IMR-90 (cell line): ENCODE data around the gene ADAM12. TPM values are rescaled to one million over a fixed set of nuclear protein-coding genes. Genes with fewer than 3 reads are reported as not detected.

ENCODE experiments used
- ATAC-seq: fragments of 200-7000 bp; cut with Tn5 transposase; 2 replicates; pipeline ENCODE4 v1.9.1; 2020; ENCODE audit warnings: low read depth, mild to moderate bottlenecking, moderate library complexity
- BruUV-seq: library from RNA; stranded (reverse); fragments of 400-500 nt; replicated peaks from 2 replicates; lab custom pipeline; 2021; lab: Mats Ljungman, UMichigan
- CTCF ChIA-PET: fragments of 300-600 bp; formaldehyde crosslinking; extraction: SDS; loops from one replicate; lab custom pipeline; 2021; ENCODE audit warnings: antibody characterized with exemption; lab: Yijun Ruan, JAX
- POLR2A ChIA-PET: fragments of 300-600 bp; sonication (Branson Sonifier 250); formaldehyde crosslinking; loops from one replicate; lab custom pipeline; 2022; ENCODE audit warnings: antibody characterized with exemption; ENCODE audit not compliant: unreplicated experiment; lab: Charles Lee
- DNase-seq: peaks from one replicate; pipeline ENCODE4 v3.0.0; 2013
- H2AFZ ChIP-seq: replicated peaks from 2 replicates; pipeline ENCODE3; 2013; ENCODE audit warnings: low read length, mild to moderate bottlenecking; ENCODE audit not compliant: poor library complexity
- H2AK5ac ChIP-seq: 2 replicates; pipeline ENCODE4 v1.6.1; 2013; ENCODE audit warnings: low read depth, low read length, inconsistent platforms
- H2AK9ac ChIP-seq: replicated peaks from 2 replicates; pipeline ENCODE3; 2013; ENCODE audit warnings: mild to moderate bottlenecking, low read depth, low read length, moderate library complexity; ENCODE audit not compliant: poor library complexity
- H2BK120ac ChIP-seq: 2 replicates; pipeline ENCODE4 v1.6.1; 2013; ENCODE audit warnings: low read depth, low read length, inconsistent platforms
- H2BK15ac ChIP-seq: 3 replicates; pipeline ENCODE4 v1.6.1; 2013; ENCODE audit warnings: low read depth, low read length, inconsistent platforms
- H2BK20ac ChIP-seq: 2 replicates; pipeline ENCODE4 v1.6.1; 2013; ENCODE audit warnings: low read depth, mild to moderate bottlenecking, inconsistent platforms, low read length, moderate library complexity
- H2BK5ac ChIP-seq: 2 replicates; pipeline ENCODE4 v1.6.1; 2013; ENCODE audit warnings: mild to moderate bottlenecking, low read depth, low read length, inconsistent platforms; ENCODE audit not compliant: poor library complexity, severe bottlenecking
- H3K14ac ChIP-seq: replicated peaks from 2 replicates; pipeline ENCODE4 v1.6.1; 2013; ENCODE audit warnings: low read depth, low read length, inconsistent platforms
- H3K18ac ChIP-seq: 2 replicates; pipeline ENCODE4 v1.6.1; 2013; ENCODE audit warnings: low read depth, low read length, control low read depth
- H3K23ac ChIP-seq: 2 replicates; pipeline ENCODE4 v1.6.1; 2013; ENCODE audit warnings: low read depth, low read length, inconsistent platforms
- H3K27ac ChIP-seq: 2 replicates; pipeline ENCODE4 v1.5.1; 2013; ENCODE audit warnings: mild to moderate bottlenecking, control low read depth, low read length; ENCODE audit not compliant: insufficient read depth
- H3K27me3 ChIP-seq: 2 replicates; pipeline ENCODE4 v1.6.1; 2013; ENCODE audit warnings: low read length; ENCODE audit not compliant: control insufficient read depth, insufficient read depth
- H3K36me3 ChIP-seq: 2 replicates; pipeline ENCODE4 v1.6.1; 2013; ENCODE audit warnings: low read length, mixed read lengths; ENCODE audit not compliant: control insufficient read depth, insufficient read depth
- H3K4ac ChIP-seq: 2 replicates; pipeline ENCODE4 v1.6.1; 2013; ENCODE audit warnings: low read depth, low read length, inconsistent platforms
- H3K4me1 ChIP-seq: 2 replicates; pipeline ENCODE4 v1.6.1; 2013; ENCODE audit warnings: low read length, mixed read lengths; ENCODE audit not compliant: control insufficient read depth, insufficient read depth
- H3K4me2 ChIP-seq: 2 replicates; pipeline ENCODE4 v1.6.1; 2013; ENCODE audit warnings: low read depth, mild to moderate bottlenecking, control low read depth, low read length, moderate library complexity
- H3K4me3 ChIP-seq: 2 replicates; pipeline ENCODE4 v1.5.1; 2013; ENCODE audit warnings: low read depth, mild to moderate bottlenecking, control low read depth, low read length, moderate library complexity; ENCODE audit not compliant: insufficient read depth
- H3K56ac ChIP-seq: 2 replicates; pipeline ENCODE4 v1.6.1; 2013; ENCODE audit warnings: low read length, inconsistent platforms; ENCODE audit not compliant: insufficient read depth; ENCODE audit errors: extremely low read depth
- H3K79me1 ChIP-seq, 2 experiments: 2 replicates each; pipeline ENCODE4 v1.6.1; 2013; ENCODE audit warnings: low read length in 2 of 2, inconsistent platforms in 1 of 2, low read depth in 1 of 2
- H3K9ac ChIP-seq: 2 replicates; pipeline ENCODE4 v1.6.1; 2013; ENCODE audit warnings: low read depth, low read length, control low read depth
- H3K9me1 ChIP-seq: 2 replicates; pipeline ENCODE4 v1.6.1; 2013; ENCODE audit warnings: low read length, inconsistent platforms; ENCODE audit not compliant: insufficient read depth
- H3K9me3 ChIP-seq: 2 replicates; pipeline ENCODE4 v1.6.1; 2013; ENCODE audit warnings: low read length; ENCODE audit not compliant: control insufficient read depth, insufficient read depth
- H4K20me1 ChIP-seq: 2 replicates; pipeline ENCODE4 v1.6.1; 2013; ENCODE audit warnings: low read length, inconsistent platforms; ENCODE audit not compliant: insufficient read depth
- H4K5ac ChIP-seq: 2 replicates; pipeline ENCODE4 v1.6.1; 2013; ENCODE audit warnings: mild to moderate bottlenecking, low read depth, low read length, control low read depth
- H4K8ac ChIP-seq, 2 experiments: 2 replicates each; pipeline ENCODE4 v1.6.1; 2013; ENCODE audit warnings: low read depth in 2 of 2, low read length in 2 of 2, control low read depth in 1 of 2, inconsistent platforms in 1 of 2
- H4K91ac ChIP-seq: 2 replicates; pipeline ENCODE4 v1.6.1; 2013; ENCODE audit warnings: low read depth, low read length, inconsistent platforms; ENCODE audit not compliant: insufficient read depth
- CEBPB ChIP-seq: IDR thresholded peaks from 2 replicates; pipeline ENCODE4 v1.6.1; 2012; ENCODE audit warnings: low read depth, low read length, improper control_type of control experiment
- CHD1 ChIP-seq: IDR thresholded peaks from 2 replicates; pipeline ENCODE4 v1.6.1; 2012; ENCODE audit warnings: low read depth, low read length, improper control_type of control experiment
- FOS ChIP-seq: fragments of 150-350 bp; IDR thresholded peaks from 2 replicates; pipeline ENCODE4 v1.6.1; 2016; ENCODE audit warnings: low read depth, low read length
- MAZ ChIP-seq: IDR thresholded peaks from 2 replicates; pipeline ENCODE4 v1.6.1; 2012; ENCODE audit warnings: low read depth, mild to moderate bottlenecking, low read length, improper control_type of control experiment, moderate library complexity, borderline replicate concordance
- MXI1 ChIP-seq: IDR thresholded peaks from 2 replicates; pipeline ENCODE4 v1.6.1; 2012; ENCODE audit warnings: low read depth, mild to moderate bottlenecking, low read length, moderate library complexity, borderline replicate concordance
- RCOR1 ChIP-seq: IDR thresholded peaks from 2 replicates; pipeline ENCODE4 v1.6.1; 2012; ENCODE audit warnings: mild to moderate bottlenecking, low read length, improper control_type of control experiment; ENCODE audit not compliant: insufficient replicate concordance
- RFX5 ChIP-seq: IDR thresholded peaks from 2 replicates; pipeline ENCODE4 v1.8.0; 2012; ENCODE audit warnings: low read depth, mild to moderate bottlenecking, low read length, moderate library complexity
- SMC3 ChIP-seq: fragments of 150-350 bp; IDR thresholded peaks from 2 replicates; pipeline ENCODE4 v1.6.1; 2016; ENCODE audit warnings: low read depth, mild to moderate bottlenecking, antibody characterized with exemption, low read length, moderate library complexity
- WGBS, 2 experiments: methylation state at CpG; one replicate each; pipeline versions ENCODE4 v1.1.5 to v1.1.7; 2013; ENCODE audit warnings: missing lambda C conversion rate in 2 of 2; ENCODE audit not compliant: insufficient read length in 1 of 2; ENCODE audit errors: extremely low coverage in 2 of 2; 5-methylcytosine and 5-hydroxymethylcytosine counted together
- dilution Hi-C: fragments of 300-500 bp; cut with HindIII; formaldehyde crosslinking; loops from one replicate; pipeline ENCODE4 v1.14.3; 2018; ENCODE audit warnings: low sequenced_read_pairs; ENCODE audit not compliant: unreplicated experiment
- in situ Hi-C: fragments of 300-500 bp; cut with MboI; formaldehyde crosslinking; loops from 3 replicates; pipeline ENCODE4 v1.14.3; 2019; ENCODE audit warnings: low sequenced_read_pairs, inconsistent platforms, mixed read lengths
- intact Hi-C: fragments of 100-400 bp; cut with micrococcal nuclease; formaldehyde crosslinking; loops from 2 replicates; pipeline ENCODE4 v1.10.0; 2022
- polyA plus RNA-seq, 3 experiments: library from polyadenylated mRNA; depleted of rRNA; stranded (reverse); fragments of >200 nt; gene quantifications; 2 replicates each; pipeline ENCODE4 v1.2.3, GENCODE V29; 2012; ENCODE audit warnings: low replicate concordance in 1 of 3
- total RNA-seq: library from RNA; depleted of rRNA; stranded (reverse); fragments of >200 nt; gene quantifications from 2 replicates; pipeline ENCODE4 v1.2.3, GENCODE V29; 2012
- TF ChIP-seq, protein P1 (sequence below): conservative IDR thresholded peaks from 2 replicates; pipeline ENCODE4 v1.5.1; 2012; ENCODE audit warnings: mild to moderate bottlenecking, low read depth, low read length, improper control_type of control experiment
- TF ChIP-seq, protein P2 (sequence below): fragments of 150-350 bp; IDR thresholded peaks from 2 replicates; pipeline ENCODE4 v1.6.1; 2017; ENCODE audit warnings: mild to moderate bottlenecking, antibody characterized with exemption, low read length, low read depth

The ADAM12 gene
- total and polyA plus RNA-seq, 2 of the 4 experiments (the other 2 are of a cell fraction): 9.6 to 10.2 TPM

DNA sequence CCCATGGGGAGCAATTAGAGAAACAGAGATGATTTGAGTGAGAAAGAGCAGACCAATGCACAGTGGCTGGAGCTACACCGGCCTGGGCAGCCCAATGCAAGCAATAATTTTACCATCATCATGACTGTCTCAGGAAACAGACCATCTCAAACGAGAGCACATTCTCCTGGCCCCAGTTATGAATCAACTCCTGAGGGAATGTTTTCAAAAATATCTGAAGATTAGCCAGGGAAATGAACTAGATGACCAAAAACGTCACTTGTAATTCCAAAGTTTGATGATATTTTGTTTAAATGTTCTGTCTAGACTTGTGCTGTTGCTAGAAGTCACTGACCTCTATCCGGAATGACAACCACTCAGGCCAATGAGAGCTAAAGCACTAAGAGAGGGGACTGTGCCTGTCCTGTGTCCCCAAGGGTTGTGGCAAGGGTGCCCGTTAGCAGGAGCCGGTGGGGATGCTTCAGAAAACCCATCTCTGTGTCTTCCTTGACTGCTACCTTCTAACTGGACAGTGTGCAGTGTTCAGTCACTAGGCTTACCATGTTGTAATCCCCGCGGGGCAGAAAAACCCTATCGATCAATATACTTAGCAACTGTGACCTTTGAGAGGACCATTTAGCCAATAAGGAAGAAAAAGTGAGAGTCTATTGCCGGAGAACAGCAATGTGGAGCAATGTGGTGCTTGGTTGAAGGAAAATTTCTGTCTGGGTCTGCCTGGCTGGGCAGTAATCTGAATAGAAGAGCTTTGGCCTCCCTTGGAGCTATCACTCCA is 202.4 kb downstream of the ADAM12 start:
- no peak overlapping the region for H2AK9ac ChIP-seq
- no peak overlapping the region for H3K27ac ChIP-seq
- no peak overlapping the region for H2BK5ac ChIP-seq
- H3K9me3 ChIP-seq: no peaks in the 10 kb centered on the region
- no peak for DNase-seq
- WGBS, 2 experiments: 29% methylated on average over 1 of the region's 10 CpGs; no CpG with 5 or more reads in 1 of the 2 experiments
- H3K4ac ChIP-seq: no peak overlapping the region
- H3K56ac ChIP-seq: no peak overlapping the region
- H3K4me1 ChIP-seq: peaks cover 2% of the 10 kb centered on the region; the same call in 1 of the 2 replicates
- H2BK20ac ChIP-seq: no peak overlapping the region
- in situ Hi-C loops (no loop called here), intact Hi-C loops (no loop called here), dilution Hi-C loops (no loop called here)
- H4K91ac ChIP-seq: no peak overlapping the region
- no peak overlapping the region for H2AFZ ChIP-seq
- H2AK5ac ChIP-seq: no peak overlapping the region
- H4K5ac ChIP-seq: no peak overlapping the region
- no peak overlapping the region for H3K4me2 ChIP-seq
- H2BK15ac ChIP-seq: no peak overlapping the region
- no peak overlapping the region for H3K4me3 ChIP-seq
- H2BK120ac ChIP-seq: no peak overlapping the region
- no peak overlapping the region for H3K14ac ChIP-seq
- POLR2A ChIA-PET: interaction anchor here (0.6 kb wide), 1 partner anchor 19 kb away, joined by 3 read pairs; no protein-coding TSS in a partner anchor
- H3K9ac ChIP-seq: no peak overlapping the region
- ATAC-seq: no peak
- H4K20me1 ChIP-seq: no peaks in the 10 kb centered on the region
- H3K18ac ChIP-seq: no peak overlapping the region
- H3K27me3 ChIP-seq: no peaks in the 10 kb centered on the region
- H3K9me1 ChIP-seq: 0 out of 2 replicates have a peak, but pooled peaks cover 2% of the 10 kb centered on the region
- H3K23ac ChIP-seq: no peak overlapping the region
- no peaks in the 10 kb centered on the region for H3K79me1 ChIP-seq
- CTCF ChIA-PET: no interaction called here
- no peak overlapping the region for H4K8ac ChIP-seq
- no peaks in the 10 kb centered on the region for H3K36me3 ChIP-seq
- no peak for TF ChIP-seq CHD1
- TF ChIP-seq, protein P1, sequence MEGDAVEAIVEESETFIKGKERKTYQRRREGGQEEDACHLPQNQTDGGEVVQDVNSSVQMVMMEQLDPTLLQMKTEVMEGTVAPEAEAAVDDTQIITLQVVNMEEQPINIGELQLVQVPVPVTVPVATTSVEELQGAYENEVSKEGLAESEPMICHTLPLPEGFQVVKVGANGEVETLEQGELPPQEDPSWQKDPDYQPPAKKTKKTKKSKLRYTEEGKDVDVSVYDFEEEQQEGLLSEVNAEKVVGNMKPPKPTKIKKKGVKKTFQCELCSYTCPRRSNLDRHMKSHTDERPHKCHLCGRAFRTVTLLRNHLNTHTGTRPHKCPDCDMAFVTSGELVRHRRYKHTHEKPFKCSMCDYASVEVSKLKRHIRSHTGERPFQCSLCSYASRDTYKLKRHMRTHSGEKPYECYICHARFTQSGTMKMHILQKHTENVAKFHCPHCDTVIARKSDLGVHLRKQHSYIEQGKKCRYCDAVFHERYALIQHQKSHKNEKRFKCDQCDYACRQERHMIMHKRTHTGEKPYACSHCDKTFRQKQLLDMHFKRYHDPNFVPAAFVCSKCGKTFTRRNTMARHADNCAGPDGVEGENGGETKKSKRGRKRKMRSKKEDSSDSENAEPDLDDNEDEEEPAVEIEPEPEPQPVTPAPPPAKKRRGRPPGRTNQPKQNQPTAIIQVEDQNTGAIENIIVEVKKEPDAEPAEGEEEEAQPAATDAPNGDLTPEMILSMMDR: no peak
- no peak for TF ChIP-seq RCOR1
- no peak for TF ChIP-seq CEBPB
- no peak for TF ChIP-seq RFX5
- no peak for TF ChIP-seq FOS
- no peak for TF ChIP-seq SMC3
- TF ChIP-seq MAZ: no peak
- TF ChIP-seq, protein P2, sequence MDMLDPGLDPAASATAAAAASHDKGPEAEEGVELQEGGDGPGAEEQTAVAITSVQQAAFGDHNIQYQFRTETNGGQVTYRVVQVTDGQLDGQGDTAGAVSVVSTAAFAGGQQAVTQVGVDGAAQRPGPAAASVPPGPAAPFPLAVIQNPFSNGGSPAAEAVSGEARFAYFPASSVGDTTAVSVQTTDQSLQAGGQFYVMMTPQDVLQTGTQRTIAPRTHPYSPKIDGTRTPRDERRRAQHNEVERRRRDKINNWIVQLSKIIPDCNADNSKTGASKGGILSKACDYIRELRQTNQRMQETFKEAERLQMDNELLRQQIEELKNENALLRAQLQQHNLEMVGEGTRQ: no peak
- TF ChIP-seq MXI1: no peak
- BruUV-seq: no TSS peak
